GM23338 (cell line): ENCODE measurements around the gene BRINP2. TPM values are rescaled to one million over a fixed set of nuclear protein-coding genes. Genes with fewer than 3 reads are reported as not detected.

Experiments used
- ATAC-seq: fragments of 200-7000 bp; cut with Tn5 transposase; 3 replicates; pipeline ENCODE4 v1.9.1; 2020
- DNase-seq: peaks from one replicate; pipeline ENCODE4 v3.0.0-alpha.2; 2015; ENCODE audit warnings: low spot score
- H2AFZ ChIP-seq: fragments of 200-600 bp; sonication (generic); 2 replicates; pipeline ENCODE4 v1.8.0; 2016; ENCODE audit warnings: antibody characterized with exemption, mild to moderate bottlenecking, moderate library complexity
- H3F3A ChIP-seq: fragments of 200-600 bp; sonication (generic); replicated peaks from 2 replicates; pipeline ENCODE4 v1.8.0; 2017; ENCODE audit warnings: antibody characterized with exemption, mixed run types, low read depth
- H3K27ac ChIP-seq: fragments of 200-600 bp; sonication (generic); 2 replicates; pipeline ENCODE4 v1.6.1; 2016; ENCODE audit warnings: low read depth
- H3K27me3 ChIP-seq: fragments of 200-600 bp; sonication (generic); 2 replicates; pipeline ENCODE4 v1.8.0; 2016; ENCODE audit warnings: mild to moderate bottlenecking, mixed run types, moderate library complexity; ENCODE audit not compliant: insufficient read depth
- H3K36me3 ChIP-seq: fragments of 200-600 bp; sonication (generic); 2 replicates; pipeline ENCODE4 v1.8.0; 2016; ENCODE audit warnings: mild to moderate bottlenecking; ENCODE audit not compliant: insufficient read depth
- H3K4me1 ChIP-seq: fragments of 200-600 bp; sonication (generic); 2 replicates; pipeline ENCODE4 v1.8.0; 2016; ENCODE audit warnings: mild to moderate bottlenecking, moderate library complexity; ENCODE audit not compliant: insufficient read depth
- H3K4me2 ChIP-seq: fragments of 200-600 bp; sonication (generic); 2 replicates; pipeline ENCODE4 v1.7.1; 2017; ENCODE audit warnings: mixed run types
- H3K4me3 ChIP-seq: fragments of 200-600 bp; sonication (generic); 2 replicates; pipeline ENCODE4 v1.6.1; 2016; ENCODE audit warnings: mixed run types
- H3K79me2 ChIP-seq: fragments of 200-600 bp; sonication (generic); replicated peaks from 2 replicates; pipeline ENCODE4 v1.8.0; 2017; ENCODE audit warnings: mild to moderate bottlenecking; ENCODE audit not compliant: insufficient read depth
- H3K9me2 ChIP-seq: fragments of 200-600 bp; sonication (generic); 2 replicates; pipeline ENCODE4 v1.8.0; 2017; ENCODE audit not compliant: insufficient read depth
- H4K20me1 ChIP-seq: fragments of 200-600 bp; sonication (generic); replicated peaks from 2 replicates; pipeline ENCODE4 v1.8.0; 2017; ENCODE audit warnings: mild to moderate bottlenecking; ENCODE audit not compliant: insufficient read depth
- H3K27ac Mint-ChIP-seq: 2 replicates; pipeline ENCODE4 v1.8.0; 2020; ENCODE audit warnings: inconsistent platforms, mild to moderate bottlenecking, moderate library complexity, mixed read lengths
- H3K27me3 Mint-ChIP-seq: 3 replicates; pipeline ENCODE4 v1.8.0; 2022; ENCODE audit warnings: low read depth, mild to moderate bottlenecking, moderate library complexity, mixed read lengths, inconsistent platforms; ENCODE audit not compliant: insufficient read depth, poor library complexity
- H3K36me3 Mint-ChIP-seq: 3 replicates; pipeline ENCODE4 v1.8.0; 2021; ENCODE audit warnings: low read depth, mild to moderate bottlenecking, inconsistent platforms, moderate library complexity, mixed read lengths
- H3K4me1 Mint-ChIP-seq: 3 replicates; pipeline ENCODE4 v1.8.0; 2020; ENCODE audit warnings: mild to moderate bottlenecking, inconsistent platforms, mixed read lengths
- H3K4me3 Mint-ChIP-seq: 3 replicates; pipeline ENCODE4 v1.8.0; 2021; ENCODE audit warnings: moderate library complexity, mild to moderate bottlenecking, inconsistent platforms, mixed read lengths
- H3K9me3 Mint-ChIP-seq: 3 replicates; pipeline ENCODE4 v1.8.0; 2020; ENCODE audit warnings: moderate library complexity, mild to moderate bottlenecking, inconsistent platforms, mixed read lengths
- CREB1 ChIP-seq: fragments of 250-450 bp; sonication (Bioruptor Pico); IDR thresholded peaks from 2 replicates; pipeline ENCODE4 v1.5.0; 2020; ENCODE audit warnings: low read depth, mild to moderate bottlenecking, moderate library complexity
- CTCF ChIP-seq, 2 experiments: fragments of 200-600 bp in 1 of 2; sonication (generic) in 1 of 2; conservative IDR thresholded peaks; 2 replicates each; pipeline versions ENCODE4 v1.5.1 to v1.6.1; 2016 to 2017; ENCODE audit warnings: antibody characterized with exemption in 2 of 2, low read depth in 2 of 2, mild to moderate bottlenecking in 2 of 2, moderate library complexity in 1 of 2
- ETS1 ChIP-seq: IDR thresholded peaks from 2 replicates; pipeline ENCODE4 v1.6.1; 2016; ENCODE audit warnings: antibody characterized with exemption
- EZH2 ChIP-seq: fragments of 200-600 bp; sonication (generic); IDR thresholded peaks from one replicate; pipeline ENCODE4 v1.8.0; 2017; ENCODE audit warnings: antibody characterized with exemption, mild to moderate bottlenecking, low read depth; ENCODE audit not compliant: unreplicated experiment
- EZH2phosphoT487 ChIP-seq: fragments of 200-600 bp; sonication (generic); IDR thresholded peaks from one replicate; pipeline ENCODE4 v1.8.1; 2018; ENCODE audit warnings: antibody characterized with exemption; ENCODE audit not compliant: unreplicated experiment
- JUNB ChIP-seq: IDR thresholded peaks from one replicate; pipeline ENCODE4 v1.6.1; 2016; ENCODE audit warnings: antibody characterized with exemption; ENCODE audit not compliant: unreplicated experiment
- NANOG ChIP-seq: IDR thresholded peaks from 2 replicates; pipeline ENCODE4 v1.6.1; 2016; ENCODE audit warnings: antibody characterized with exemption, borderline replicate concordance
- POLR2AphosphoS5 ChIP-seq: IDR thresholded peaks from 2 replicates; pipeline ENCODE4 v1.6.1; 2016; ENCODE audit warnings: antibody characterized with exemption, low read depth
- REST ChIP-seq: IDR thresholded peaks from one replicate; pipeline ENCODE4 v1.6.1; 2018; ENCODE audit warnings: antibody characterized with exemption; ENCODE audit not compliant: unreplicated experiment
- STAT1 ChIP-seq: IDR thresholded peaks from one replicate; pipeline ENCODE4 v1.6.1; 2016; ENCODE audit warnings: antibody characterized with exemption; ENCODE audit not compliant: unreplicated experiment
- ZNF114 ChIP-seq: fragments of 250-450 bp; sonication (Bioruptor Pico); IDR thresholded peaks from 2 replicates; pipeline ENCODE4 v1.5.0; 2020; ENCODE audit warnings: mild to moderate bottlenecking, moderate library complexity
- ZNF331 ChIP-seq: fragments of 250-450 bp; sonication (Bioruptor Pico); IDR thresholded peaks from 2 replicates; pipeline ENCODE4 v1.5.0; 2020; ENCODE audit warnings: low read depth, mild to moderate bottlenecking, moderate library complexity
- ZNF462 ChIP-seq: fragments of 250-450 bp; sonication (Bioruptor Pico); IDR thresholded peaks from 2 replicates; pipeline ENCODE4 v1.5.0; 2020; ENCODE audit warnings: mild to moderate bottlenecking, moderate library complexity
- polyA plus RNA-seq: library from polyadenylated mRNA; unstranded; fragments of >200 nt; fragmentation: Nextera tagmentation; extraction: Ambion mirVana; gene quantifications from 2 replicates; pipeline ENCODE4 v1.2.1, GENCODE V29; 2016
- total RNA-seq: library from RNA; depleted of rRNA; stranded (reverse); fragments of >200 nt; shearing (Covaris generic); gene quantifications from 2 replicates; pipeline ENCODE4 v1.2.3, GENCODE V29; 2014

BRINP2 gene
- total and polyA plus RNA-seq, 2 experiments from 2014 or later: 0.10 to 0.52 TPM

GRCh38 chr1:177275736-177276135, 105.0 kb downstream of the BRINP2 start:
- H3K9me3 Mint-ChIP-seq: no peaks in the 10 kb centered on the region
- Histone ChIP-seq H3K4me2 (no peak overlapping the region), H3K36me3 (no peaks in the 10 kb centered on the region), H3K79me2 (no peaks in the 10 kb centered on the region), H3K27ac (no peak overlapping the region), H3K4me3 (no peak overlapping the region), H3K4me1 (no peaks in the 10 kb centered on the region), H3K27me3 (no peaks in the 10 kb centered on the region), H4K20me1 (no peaks in the 10 kb centered on the region), H2AFZ (no peak overlapping the region), H3F3A (no peaks in the 10 kb centered on the region), H3K9me2 (no peaks in the 10 kb centered on the region)
- no peak overlapping the region for H3K27ac Mint-ChIP-seq
- no peak for TF ChIP-seq EZH2
- TF ChIP-seq STAT1: no peak
- no peak for TF ChIP-seq ETS1
- TF ChIP-seq CREB1 (CRISPR knock-in tag): no peak
- TF ChIP-seq ZNF114 (CRISPR knock-in tag): no peak
- no peak for TF ChIP-seq ZNF462 (CRISPR knock-in tag)
- TF ChIP-seq POLR2AphosphoS5: no peak
- TF ChIP-seq CTCF (conservative IDR thresholded peaks at IDR 0.05; ENCODE audit: low read depth in 2 of 2): no peak
- TF ChIP-seq JUNB: no peak
- no peak for TF ChIP-seq REST
- TF ChIP-seq ZNF331 (CRISPR knock-in tag): no peak
- no peak for TF ChIP-seq EZH2phosphoT487
- no peak for TF ChIP-seq NANOG
- peaks cover 2% of the 10 kb centered on the region for H3K27me3 Mint-ChIP-seq
- no peaks in the 10 kb centered on the region for H3K36me3 Mint-ChIP-seq
- no peak overlapping the region for H3K4me3 Mint-ChIP-seq
- no peaks in the 10 kb centered on the region for H3K4me1 Mint-ChIP-seq
- no peak for DNase-seq
- no peak for ATAC-seq
